ENCODE data around the gene STEAP1B.
"Not testable (repeated sequence)": the region's sequence is repeated elsewhere in the genome, so short reads cannot be mapped to it uniquely, and the experiment has no call there.

The STEAP1B gene

DNA sequence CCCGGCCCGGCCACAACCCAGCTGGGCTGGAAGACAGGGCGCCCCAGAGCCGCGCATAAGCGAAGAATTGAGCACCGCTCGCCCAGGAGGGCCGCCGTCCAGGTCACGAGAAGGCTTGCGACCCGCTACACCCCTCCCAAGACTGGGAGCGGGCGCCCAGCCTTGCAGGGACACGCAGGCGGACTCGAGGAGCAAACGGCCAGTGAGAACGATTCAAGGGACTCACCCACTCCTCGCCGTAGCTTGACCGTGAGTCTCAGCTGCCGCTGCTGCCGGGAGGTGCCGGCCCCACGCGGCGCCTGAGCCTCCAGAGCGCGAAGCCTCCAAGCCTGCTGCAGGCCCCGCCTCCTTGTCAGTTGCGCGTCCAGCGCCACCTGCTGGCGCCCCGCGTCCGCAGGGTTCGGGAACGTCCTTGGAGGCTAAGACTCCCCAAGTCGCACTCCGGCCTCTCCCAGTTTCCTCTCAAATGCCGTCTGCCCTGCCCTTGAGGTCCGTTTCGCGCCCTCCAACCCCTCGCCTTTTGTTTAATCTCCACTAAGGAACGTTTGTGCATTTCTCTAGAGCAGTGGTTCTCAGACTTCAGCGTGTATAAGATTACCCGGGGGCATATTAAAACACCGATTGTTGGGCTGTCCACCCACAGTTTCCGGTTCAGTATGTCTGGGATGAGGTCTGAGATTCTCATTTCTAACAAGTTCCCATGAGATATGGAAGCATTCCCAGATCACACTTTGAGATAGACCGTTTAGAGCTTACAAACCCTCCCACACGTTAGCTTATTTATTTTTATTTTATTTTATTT is at the start of gene STEAP1B:
Gene STEAP1B (minus strand): TSS at position 301 of the 802 bp plus-strand sequence. CDS start 5,333 bp downstream, outside the sequence.
- peak; percentile 92 for DNase-seq

DNA sequence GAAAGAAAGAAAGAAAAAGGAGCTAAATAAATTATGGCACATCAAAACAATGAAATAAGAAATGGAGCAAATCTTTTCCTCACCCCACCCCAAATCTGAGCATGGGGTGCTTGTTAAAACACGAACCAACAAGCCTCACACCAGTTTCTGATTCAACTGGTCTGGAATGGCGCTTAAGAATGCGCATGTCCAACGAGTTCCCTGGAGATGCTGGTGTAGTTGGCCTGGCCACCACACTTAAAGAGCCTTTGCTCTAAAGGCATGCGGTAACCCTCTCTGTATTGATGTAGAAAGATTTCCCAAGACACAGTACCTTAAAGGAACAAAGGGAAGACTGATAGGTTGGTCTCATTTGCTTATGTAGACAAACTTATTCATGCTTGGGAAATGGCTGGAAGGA is 49.1 kb upstream of the STEAP1B start:
- no peak for DNase-seq

DNA sequence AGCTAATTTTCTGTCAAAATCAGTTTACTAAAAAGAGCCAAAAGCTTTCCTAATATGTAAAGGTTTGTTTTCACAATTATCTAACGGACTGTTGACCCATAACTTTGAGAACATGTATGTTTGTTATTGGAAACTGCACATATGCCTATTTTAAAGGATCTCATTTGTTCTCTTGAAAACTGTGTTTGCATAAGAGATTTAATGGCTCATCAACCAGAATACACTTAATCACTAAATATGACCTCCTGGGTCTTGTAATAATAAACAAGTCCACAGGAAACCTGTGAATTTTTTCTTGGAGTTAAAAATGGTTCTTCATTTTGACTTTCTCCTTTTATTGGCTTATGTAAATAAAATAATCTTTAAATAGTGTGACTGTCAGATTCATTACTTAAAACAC is 48.3 kb upstream of the STEAP1B start:
- DNase-seq = no peak

DNA sequence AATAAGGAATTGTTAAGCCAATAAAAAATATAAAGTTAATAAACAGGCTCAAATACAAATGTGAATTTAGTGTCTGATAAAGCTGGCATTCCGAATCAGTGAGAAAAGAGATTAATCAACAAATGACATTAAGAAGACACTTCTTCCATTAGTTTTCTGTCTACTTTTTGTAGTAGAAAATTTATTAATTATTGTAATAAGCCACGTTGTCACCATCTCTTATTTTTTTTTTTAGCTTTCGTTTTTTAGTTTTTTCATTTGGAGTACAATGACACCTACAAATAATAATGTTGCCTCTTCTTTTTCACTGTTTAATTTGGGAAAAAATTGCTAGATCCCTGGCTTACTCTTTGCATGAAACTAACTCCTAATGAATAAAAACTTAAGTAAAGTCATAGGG is 46.8 kb upstream of the STEAP1B start:
- no peak for DNase-seq

DNA sequence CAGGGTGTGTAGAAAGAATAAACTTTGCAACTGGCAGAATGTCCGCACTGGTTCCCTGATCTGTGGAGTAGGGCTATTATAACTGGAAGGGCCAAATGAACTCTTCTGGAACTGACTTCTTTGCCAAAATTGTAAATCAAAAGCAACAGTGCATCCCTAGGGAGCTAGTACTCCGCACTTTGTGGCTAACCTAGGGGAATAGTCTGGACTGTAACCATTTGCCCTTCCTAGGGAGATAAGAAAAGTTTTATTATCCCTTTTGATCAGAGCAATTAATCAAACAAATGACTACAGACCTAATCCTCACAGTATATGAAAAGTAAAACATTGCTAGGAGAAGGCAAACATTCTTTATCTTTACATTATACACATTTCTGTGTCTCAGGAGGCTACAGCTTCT is 45.5 kb upstream of the STEAP1B start:
- DNase-seq = no peak

DNA sequence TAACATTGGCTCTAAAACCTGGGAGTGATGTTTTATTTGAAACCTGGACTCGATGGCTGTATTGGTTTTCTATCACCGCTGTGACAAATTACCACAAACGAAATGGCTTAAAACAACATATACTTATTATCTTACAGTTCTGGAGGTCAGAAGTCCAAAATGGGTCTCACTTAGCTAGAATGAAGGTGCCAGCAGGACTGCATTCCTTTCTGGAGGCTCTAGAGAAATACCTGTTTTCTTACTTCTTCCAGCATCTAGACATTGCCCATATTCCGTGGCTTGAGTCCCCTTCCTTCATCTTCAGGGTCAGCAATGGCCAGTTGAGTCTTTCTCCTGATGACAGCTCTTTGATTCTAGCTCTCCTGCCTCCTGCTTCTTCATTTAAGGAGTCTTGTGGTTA is 44.3 kb upstream of the STEAP1B start:
- DNase-seq = no peak

DNA sequence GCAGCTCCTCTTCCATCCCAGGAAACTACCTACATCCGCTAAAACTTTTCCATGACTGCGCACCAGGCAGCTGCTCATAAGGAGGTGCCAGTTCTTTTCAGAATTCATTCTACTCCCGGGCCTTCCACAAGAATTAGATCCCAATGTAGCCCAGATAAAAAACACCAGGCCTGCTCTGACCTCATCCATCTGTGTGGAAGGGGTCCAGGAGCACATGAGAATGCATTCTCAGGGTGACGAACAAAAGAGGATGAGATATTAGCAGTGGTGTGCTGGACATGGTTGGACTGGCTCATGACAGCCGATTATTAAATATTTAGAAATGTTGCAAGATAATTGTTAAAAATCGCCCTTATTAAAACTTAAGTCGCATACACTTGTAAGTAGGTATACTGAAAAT is 43.2 kb upstream of the STEAP1B start:
- no peak for DNase-seq

DNA sequence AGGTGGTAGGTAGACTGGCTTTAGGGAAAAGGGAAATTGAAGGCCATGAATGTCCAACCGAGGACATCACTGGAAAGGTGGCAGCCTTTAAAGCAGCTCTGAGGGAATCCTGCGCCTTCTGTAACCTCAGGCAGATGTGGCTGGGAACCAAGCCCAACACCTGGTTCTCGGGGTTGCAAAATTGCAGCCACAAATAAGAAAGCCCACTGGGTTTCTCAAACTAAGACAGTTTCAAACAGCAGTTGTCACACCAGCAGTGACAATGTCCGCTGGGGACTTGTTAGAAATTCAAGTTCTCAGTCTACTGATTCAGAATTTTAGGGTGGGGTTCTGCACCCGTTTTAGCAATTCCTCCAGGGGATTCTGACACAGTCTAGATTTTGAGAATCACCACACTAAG is 42.7 kb upstream of the STEAP1B start:
- no peak for DNase-seq

DNA sequence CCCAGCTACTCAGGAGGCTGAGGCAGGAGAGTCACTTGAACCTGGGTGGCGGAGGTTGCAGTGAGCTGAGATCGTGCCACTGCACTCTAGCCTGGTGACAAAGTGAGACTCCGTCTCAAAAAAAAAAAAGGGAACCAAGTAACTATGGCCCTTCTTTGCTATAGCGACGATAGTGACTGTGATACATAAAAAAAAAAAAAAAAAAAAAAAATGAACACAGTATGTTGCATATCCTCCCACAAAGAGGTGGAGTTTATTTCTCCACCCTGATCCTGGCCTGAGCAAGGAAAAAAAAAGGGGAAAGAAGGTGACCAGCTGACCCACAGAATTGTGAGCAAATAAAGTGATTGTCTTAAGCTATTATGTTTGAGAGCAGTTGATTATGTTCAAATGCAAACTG is 42.3 kb upstream of the STEAP1B start:
- DNase-seq = no peak

DNA sequence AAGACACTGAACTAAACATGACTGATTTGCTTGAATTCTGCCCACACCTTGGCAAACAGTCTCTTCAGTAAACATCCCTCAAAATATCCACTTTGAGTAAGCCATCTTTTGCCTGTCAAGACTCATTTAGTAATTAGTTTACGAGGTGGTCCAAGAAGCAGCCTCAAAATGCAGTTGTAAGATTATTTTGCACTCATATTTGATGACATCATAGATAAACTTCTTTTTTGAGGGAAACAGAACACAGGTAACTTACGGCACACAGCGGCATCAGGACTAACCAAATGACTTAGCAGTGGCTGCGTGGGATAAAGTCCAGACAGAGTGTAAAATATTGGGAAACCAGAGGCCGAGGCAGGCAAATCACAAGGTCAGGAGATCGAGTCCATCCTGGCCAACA is 41.8 kb upstream of the STEAP1B start:
- DNase-seq = no peak

DNA sequence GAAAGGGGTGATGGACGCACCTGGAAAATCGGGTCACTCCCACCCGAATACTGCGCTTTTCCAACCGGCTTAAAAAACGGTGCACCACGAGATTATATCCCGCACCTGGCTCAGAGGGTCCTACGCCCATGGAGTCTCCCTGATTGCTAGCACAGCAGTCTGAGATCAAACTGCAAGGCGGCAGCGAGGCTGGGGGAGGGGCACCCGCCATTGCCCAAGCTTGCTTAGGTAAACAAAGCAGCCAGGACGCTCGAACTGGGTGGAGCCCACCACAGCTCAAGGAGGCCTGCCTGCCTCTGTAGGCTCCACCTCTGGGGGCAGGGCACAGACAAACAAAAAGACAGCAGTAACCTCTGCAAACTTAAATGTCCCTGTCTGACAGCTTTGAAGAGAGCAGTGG is 28.5 kb upstream of the STEAP1B start:
- DNase-seq = not testable (repeated sequence)

DNA sequence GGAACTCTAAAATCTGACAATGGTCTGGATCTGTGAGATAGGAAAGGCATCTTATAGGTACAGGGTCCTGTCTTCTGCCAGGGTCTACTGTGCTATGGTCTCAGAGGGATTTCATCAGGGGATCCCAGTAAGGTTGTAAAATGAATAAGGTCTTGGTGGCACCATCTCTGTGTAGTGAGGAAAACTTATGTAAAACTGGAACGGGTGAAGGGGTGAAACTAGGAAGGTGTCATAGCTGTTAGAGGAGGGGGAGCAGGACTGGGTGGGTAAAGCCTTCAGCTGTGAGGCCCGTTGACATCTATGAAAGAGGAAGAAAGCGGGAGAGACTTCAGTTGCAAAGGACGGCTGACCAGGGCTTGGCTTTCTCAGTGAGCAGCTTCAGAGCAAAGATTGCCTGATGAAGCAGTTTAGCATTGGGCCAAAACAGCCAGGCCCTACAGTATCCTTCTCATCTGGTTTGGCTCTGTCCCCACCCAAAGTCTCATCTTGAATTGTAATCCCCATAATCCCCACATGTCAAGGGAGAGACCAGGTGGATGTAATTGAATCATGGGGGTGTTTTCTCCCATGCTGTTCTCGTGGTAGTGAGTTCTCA is 24.5 kb upstream of the STEAP1B start:
- DNase-seq = not testable (repeated sequence)

DNA sequence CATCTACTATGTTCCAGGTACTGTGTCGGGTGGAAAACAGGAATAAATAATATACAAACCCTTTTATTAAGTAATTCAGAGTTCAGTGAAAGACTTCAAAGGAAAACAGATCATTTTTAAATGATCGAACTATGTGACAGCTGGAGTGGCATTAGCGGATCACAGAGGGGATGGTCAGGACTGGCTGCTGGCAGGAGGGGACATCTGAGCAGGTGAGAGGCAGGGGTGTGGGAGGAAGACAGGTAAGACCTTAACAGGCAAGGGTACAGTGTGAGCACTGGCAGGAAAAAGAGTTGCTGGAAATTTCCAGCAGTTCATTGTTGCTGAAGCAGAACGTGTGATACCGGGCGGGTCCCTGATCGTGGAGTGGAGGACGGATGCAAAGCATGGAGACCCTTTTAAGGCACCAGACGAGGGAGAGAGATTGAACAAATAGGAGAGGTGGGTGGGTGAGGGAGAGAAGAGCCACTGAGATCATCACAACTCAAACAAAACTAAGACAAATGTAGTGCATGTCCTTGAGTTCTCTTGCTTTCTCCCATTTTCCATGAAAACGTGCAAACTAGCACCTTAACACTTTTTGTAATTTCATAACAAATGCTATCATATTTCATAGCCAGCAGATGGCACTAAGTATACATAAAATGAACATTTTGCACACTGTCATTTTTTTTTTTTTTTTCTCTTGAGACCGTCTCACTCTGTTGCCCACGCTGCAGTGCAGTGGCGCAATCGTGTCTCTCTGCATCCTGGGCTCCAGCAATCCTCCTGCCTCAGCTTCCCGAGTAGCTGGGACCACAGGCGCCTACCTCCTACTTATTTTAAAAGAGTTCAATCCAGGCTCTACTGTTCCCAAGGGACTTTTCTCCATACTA is 23.7 kb upstream of the STEAP1B start:
- DNase-seq = peak; percentile 55

DNA sequence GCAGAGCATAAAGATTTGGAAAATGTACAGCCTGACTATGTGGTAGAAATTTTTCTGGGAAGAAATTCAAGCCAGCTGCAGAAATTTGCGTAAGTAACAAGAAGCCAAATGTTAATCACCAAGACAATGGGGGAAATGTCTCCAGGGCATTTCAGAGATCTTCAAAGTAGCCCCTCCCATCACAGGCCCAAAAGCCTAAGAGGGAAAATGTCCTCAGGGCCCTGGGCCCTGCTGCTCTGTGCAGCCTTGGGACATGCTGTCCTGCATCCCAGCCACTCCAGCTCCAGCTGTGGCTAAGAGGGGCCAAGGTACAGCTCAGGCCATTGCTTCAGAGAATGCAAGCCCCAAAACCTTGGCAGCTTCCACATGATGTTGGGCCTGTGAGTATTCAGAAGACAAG is 19.6 kb upstream of the STEAP1B start:
- DNase-seq = not testable (repeated sequence)

DNA sequence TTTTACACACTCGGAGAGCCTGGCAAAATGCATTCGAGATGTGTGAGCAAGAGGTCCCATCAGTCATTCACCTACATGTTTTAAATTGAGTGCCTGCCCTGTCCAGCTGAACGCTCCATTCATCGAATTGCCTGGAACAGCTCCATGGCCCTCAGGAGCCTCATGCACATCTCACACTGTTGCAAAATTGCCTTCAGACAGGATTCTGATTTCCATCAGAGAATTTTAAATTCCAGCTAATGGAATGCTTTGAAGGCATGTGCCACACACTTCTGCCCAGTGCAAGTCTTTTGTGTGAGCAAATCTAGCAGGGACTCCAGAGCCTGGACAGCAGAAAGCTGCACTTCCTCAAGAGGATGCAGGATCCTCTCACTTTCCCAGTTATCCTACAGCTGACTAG is 17.0 kb upstream of the STEAP1B start:
- not testable (repeated sequence) for DNase-seq

DNA sequence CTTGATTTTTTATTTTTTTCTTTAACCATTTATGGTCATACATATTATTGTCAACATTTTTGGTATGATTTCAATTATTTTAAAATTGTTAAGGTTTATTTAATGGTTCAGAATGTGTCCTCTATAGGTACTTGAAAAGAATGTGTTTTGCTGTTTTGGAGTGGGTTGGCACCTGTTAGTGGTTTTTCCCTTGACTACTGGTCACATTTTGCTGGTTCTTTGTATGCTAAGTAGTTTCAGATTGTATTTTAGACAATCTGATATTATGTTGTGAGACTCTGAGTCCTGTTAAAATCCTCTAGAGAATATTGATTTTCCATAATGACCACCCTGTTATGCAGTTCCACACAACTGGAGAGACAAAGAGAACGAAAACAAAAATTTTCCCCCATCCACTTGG is 15.0 kb upstream of the STEAP1B start:
- not testable (repeated sequence) for DNase-seq

DNA sequence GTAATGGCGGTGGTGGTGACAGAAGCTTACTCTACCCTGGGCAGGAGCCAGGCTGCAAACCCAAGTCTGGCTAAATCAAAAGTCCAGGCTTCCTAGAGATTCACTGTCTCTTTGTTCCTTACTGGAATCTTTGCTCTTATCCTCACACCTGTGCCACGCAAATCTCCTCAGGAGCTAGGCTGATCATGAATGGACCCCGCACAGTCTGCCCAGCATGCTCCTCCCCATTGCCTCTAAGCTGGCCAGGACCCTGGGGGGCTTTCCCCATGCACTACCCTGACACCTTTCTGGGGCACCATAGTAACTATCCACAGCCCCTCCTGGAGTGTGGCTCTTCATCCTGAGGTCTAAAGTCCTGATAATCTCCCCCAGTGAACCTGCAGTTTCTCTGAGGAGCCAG is 7.3 kb upstream of the STEAP1B start:
- DNase-seq = not testable (repeated sequence)

DNA sequence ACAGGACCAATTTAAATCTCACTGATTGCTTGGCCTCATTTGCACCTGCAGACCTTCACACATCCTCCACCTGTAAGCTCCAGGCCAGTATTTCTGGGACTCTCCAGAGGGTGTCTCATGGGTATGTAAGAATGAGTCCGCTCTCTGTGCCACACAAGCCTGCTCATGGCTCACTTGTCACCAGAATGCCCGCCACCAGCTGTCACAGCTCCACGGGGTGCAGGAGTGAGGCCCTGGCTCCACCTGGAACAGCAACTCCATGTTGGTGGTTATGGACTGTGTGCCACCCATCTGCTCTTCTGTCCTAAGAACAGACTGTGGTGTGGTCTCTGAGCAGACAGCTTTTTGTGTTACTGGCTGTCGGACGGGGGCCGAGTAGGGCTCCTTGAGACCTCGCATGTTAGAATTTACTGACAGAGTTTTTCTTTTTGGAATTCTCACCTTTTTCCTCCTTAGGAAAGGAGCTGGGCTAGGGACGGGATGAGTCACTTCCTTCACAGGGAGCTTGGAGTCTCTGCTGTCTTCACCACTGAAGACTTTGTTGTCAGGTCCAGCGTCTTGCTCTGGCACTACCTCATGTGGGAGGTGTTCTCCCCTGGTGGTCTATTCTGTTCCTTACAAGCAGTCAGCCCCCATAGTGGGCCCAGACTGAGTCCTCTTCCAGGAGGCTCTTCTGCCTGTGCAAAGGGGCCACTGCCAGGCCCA is 6.5 kb upstream of the STEAP1B start:
- DNase-seq = not testable (repeated sequence)

DNA sequence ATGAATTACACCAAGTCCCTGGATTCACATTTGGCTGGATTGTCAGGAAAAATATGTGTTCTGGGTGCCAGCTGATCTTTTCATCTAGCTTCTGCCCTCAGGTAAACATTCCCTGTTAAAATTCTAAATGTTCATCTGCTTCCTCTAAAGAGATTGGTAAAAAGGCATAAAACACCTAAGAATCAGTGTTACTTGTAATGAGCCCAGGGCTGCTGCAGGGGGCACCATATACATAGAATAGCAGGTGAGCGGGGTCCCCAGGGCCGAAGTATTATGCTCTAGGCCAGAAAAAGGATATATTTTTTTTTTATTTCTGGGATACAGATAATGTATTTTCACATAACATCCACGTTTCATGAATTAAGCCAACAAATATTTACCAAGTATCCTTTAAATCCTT is 4.5 kb upstream of the STEAP1B start:
- not testable (repeated sequence) for DNase-seq

DNA sequence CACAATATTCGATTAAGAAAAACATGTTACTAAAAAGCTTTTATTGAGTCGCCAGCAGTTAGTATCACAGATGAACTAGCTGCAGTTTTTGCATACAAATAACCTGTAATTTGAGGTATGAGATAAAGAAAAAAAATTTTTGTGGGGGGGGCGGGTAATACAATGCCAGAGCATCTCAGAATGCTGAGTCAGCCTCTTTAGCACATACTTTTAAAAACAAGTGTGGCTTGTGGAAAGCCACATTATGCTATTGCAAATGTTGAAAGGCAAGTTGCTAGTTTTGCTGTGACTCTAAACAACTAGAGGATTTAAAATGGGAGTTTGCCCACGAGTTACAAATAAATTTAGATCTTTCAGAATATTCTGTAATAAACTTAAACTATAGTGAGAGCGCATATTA is 2.1 kb upstream of the STEAP1B start:
- not testable (repeated sequence) for DNase-seq

DNA sequence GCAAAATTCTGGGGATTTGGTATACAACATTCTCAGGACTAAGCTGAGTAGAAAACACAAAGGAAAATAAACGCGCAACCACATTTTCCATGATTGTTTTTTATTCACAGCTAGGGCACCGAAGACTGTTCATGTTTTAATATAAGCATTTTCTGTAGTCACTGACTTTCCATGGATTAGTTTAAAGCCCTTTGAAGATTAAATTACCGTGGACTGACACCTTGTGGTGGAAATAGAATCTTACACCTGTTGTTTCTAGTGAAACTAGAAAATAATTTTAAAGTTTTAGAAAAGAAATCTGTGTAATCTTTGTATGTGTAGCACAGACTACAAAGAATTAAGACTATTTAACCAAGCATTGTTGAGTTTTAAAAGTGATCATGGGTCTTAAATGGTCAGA is 1.3 kb upstream of the STEAP1B start:
- peak; percentile 31 for DNase-seq

DNA sequence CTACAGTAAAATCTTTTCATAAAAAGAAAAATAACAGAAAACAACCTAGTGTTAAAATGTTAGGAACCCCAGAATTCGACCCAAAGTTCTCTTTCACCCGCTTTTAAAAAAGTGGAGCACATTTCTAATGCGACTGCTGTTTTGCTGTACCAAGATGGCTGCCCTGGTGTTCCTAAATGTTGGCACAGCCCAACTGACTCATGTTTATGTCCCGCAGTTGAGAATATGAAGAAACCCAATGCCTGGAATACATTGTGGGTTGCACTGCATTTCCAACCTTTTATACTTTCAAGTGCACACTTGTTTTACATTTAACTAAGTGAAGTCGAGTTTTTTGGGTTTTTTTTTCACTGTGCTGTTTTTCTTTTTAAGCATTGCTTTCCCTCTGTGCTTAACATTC is 944 bp downstream of the STEAP1B start:
- no peak for DNase-seq

DNA sequence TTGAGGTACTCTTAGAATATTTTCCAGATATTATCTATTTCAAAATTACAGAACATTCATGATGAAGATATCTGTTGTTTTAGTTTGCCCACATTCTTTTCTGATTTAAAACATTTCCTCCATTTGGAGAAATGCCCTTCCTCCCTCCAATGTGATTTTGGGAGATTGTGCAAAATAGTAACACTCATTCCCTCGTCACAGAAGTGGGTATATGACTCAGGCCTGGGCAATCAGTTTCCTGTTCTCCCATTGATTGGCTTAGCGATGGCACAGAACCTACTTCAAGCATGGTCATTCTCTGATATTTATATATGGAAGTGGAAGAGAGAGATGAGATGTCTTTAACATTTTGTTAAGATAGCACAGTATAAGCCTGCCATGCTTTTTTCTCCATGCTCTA is 3.1 kb downstream of the STEAP1B start:
- peak; percentile 36 for DNase-seq

Data from suppressor macrophage treated with lipopolysaccharide for 4 hours (primary cell).